ENCODE results near the gene ARHGEF25.
"Not testable (repeated sequence)": the region's sequence is repeated elsewhere in the genome, so short reads cannot be mapped to it uniquely, and the experiment has no call there.

Gene ARHGEF25

DNA sequence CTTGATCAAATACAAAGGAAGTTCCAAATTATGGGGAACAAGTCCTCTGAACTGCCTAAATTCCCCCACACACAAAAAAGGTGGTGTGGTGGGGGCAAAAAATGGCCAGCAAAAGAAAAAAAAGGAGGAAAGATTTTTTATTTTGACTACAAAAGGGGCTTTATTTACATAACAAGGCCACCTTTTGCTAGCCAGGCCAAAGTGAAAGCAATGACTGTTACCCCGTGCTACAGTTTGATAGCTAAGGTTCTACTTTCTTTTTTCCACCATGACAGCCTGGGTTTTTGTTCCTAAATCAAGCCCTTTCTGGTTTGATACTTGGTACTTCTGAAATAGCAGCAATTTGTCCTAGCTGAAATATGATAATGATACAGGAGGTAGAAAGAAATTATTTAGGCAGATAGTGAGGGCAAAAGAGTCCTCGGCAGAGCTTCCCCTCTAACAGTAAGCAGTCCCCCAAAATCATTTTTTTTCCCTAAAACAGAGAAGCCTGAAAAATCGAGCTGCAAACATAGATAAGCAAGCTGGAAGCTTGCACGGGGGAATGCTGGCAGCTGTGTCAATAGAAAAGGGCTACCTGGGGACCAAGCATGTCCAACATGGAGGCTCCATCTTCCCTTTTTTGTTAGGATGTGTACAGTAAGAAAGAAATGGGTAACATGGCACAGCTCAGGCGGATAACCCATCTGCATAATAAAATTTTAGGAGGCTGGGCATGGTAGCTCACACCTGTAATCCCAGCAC, 30.6 kb downstream of the ARHGEF25 start:
- DNase-seq: no peak

DNA sequence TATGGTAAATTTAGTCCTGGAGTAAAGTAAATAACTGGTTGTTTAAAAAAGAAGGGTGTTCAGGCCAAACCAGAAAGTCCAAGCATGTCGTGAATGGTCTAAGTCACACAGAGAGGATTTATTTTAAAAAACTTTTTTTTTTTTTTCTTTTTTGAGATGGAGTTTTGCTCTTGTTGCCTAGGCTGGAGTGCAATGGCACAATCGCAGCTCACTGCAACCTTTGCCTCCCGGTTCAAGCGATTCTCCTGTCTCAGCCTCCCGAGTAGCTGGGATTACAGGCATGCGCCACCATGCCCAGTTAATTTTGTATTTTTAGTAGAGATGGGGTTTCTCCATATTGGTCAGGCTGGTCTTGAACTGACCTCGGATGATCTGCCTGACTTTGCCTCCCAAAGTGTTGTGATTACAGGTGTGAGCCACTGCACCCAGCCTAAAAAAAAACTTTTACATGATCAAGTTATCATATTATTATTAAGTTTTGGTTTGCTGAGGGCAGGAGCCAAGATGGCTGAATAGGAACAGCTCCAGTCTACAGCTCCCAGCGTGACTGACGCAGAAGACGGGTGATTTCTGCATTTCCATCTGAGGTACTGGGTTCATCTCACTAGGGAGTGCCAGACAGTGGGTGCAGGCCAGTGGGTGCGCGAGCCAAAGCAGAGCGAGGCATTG, 34.9 kb downstream of the ARHGEF25 start:
- not testable (repeated sequence) for DNase-seq

DNA sequence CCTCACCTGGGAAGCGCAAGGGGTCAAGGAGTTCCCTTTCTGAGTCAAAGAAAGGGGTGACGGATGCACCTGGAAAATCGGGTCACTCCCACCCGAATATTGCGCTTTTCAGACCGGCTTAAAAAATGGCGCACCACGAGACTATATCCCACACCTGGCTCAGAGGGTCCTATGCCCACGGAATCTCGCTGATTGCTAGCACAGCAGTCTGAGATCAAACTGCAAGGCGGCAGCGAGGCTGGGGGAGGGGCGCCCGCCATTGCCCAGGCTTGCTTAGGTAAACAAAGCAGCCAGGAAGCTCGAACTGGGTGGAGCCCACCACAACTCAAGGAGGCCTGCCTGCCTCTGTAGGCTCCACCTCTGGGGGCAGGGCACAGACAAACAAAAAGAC, 35.4 kb downstream of the ARHGEF25 start:
- not testable (repeated sequence) for DNase-seq

DNA sequence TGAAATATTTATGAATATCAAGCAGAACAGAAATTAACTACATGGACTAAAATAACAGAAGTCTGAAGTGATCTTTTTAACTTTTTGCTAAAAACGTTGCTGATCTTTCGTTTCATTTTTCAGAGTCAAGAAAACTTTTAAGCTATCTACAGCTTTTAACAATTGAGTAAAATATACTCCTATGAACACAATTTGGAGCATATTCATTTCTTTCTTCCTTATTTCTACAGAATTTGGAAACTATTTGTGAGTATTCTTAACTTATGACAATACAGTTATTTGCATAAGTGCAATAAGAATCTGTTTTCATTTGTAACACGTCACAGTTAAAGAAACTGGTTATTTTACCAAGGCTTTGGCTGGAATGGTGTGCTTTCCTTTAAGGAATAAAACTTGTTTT, 42.8 kb downstream of the ARHGEF25 start:
- no peak for DNase-seq

DNA sequence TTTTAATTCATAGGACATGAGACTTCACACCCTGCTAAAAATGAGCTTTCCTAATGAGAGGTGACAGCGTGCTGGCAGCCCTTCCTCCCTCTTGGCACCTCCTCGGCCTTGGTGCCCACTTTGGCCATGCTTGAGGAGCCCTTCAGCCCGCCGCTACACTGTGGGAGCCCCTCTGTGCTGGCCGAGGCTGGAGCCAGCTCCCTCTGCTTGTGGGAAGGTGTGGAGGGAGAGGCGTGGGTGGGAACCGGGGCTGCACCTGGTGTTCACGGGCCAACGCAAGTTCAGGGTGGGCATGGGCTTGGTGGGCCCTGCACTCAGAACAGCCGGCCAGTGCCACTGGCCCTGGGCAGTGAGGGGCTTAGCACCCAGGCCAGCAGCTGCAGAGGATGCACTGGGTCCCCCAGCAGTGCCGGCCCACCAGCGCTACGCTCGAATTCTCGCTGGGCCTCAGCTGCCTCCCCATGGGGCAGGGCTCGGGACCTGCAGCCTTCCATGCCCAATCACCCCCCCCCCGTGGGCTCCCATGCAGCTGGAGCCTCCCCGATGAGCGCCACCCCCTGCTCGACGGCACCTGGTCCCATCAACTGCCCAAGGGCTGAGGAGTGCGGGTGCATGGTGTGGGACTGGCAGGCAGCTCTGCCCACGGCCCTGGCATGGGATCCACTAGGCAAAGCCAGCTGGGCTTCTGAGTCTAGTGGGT, 44.5 kb downstream of the ARHGEF25 start:
- no peak for DNase-seq

DNA sequence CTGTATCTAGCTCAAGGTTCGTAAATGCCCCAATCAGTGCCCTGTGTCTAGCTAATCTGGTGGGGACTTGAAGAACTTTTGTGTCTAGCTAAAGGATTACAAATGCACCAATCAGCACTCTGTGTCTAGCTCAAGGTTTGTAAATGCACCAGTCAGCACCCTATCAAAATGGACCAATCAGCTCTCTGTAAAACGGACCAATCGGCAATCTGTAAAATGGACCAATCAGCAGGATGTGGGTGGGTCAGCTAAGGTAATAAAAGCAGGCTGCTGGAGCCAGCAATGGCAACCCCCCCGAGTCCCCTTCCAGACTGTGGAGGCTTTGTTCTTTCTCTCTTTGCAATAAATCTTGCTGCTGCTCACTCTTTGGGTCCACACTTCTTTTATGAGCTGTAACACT, 45.2 kb downstream of the ARHGEF25 start:
- not testable (repeated sequence) for DNase-seq

DNA sequence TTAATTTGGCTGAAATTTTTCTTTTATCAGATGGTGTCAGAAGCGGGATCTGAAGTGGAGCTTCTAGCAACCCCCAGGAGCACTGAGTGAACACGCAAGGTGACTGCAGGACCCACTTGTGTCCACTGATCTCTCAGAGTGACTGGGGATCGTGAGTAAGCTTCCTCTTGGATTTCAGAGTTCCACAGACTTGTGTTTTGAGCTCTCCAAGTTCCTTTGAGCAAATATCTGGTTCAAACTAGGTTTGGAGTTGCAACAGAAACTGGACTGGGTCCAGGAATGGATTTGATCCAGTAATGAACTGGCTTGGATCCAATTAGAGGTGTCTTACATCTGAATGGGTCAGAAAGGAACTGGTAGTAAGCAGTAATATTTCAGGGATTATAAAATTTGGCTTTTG, 46.5 kb downstream of the ARHGEF25 start:
- no peak for DNase-seq

DNA sequence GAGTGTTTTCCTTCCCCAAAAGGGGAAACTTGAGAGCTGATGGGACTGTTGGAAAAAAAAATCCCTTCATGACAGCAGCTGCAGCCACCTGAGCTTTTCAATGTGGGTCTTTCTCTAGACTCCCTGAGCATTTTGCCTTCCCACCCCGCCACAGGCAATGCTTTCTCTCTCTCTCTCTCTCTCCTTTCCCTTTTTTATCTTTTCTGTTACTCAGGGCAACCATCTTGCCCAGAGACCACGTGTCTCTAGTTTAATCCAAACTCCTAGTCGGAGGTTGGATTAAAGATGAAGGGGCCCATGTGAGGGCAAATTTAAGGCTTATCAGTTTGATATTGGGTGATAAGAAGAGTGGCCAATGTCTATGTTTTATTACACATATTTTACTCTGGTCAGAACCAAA, 47.7 kb downstream of the ARHGEF25 start:
- no peak for DNase-seq

DNA sequence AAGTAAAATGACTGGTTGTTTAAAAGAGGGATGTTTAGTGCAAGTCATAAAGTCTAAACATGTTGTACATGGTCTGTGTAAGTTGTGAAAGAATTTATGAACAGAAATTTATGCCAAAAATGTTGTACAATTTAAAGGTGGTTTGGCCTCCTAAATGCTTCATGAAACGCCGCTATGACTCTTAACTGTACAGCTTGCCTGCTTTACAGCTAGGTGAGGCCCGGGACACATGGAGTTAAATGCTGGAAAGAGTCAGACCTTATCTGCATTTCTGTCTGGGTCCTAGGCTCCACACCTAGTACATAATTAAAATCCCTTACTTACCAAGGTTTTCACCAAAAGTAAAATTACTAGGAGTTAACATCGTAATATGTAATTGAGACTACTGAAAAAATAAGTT, 50.1 kb downstream of the ARHGEF25 start:
- no peak for DNase-seq

DNA sequence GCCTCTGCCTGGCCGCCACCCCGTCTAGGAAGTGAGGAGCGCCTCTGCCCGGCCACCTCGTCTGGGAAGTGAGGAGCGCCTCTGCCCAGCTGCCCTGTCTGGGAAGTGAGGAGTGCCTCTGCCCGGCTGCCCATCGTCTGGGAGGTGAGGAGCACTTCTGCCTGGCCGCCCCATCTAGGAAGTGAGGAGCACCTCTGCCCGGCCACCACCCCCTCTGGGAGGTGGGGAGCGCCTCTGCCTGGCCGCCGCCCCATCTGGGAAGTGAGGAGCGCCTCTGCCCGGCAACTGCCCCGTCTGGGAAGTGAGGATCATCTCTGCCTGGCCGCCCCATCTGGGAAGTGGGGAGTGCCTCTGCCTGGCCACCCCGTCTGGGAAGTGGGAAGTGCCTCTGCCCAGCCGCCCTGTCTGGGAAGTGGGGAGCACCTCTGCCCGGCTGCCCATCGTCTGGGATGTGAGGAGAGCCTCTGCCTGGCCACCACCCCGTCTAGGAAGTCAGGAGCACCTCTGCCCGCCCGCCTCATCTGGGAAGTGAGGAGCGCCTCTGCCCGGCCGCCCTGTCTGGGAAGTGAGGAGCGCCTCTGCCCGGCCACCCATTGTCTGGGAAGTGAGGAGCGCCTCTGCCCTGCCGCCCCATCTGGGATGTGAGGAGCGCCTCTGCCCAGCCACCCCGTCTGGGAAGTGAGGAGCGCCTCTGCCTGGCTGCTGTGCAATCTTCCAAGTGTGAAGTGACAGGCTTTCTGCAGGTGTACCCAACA, 54.0 kb downstream of the ARHGEF25 start:
- not testable (repeated sequence) for DNase-seq
